Posterior vena cava (tissue), 2 donors: Measurements from ENCODE around the gene CRPPA. TPM values are rescaled to one million over a fixed set of nuclear protein-coding genes. Genes with fewer than 3 reads are reported as not detected.

Experiments used
- DNase-seq: peaks from one replicate; pipeline ENCODE4 v3.0.0-alpha.2; 2020; ENCODE audit warnings: low spot score
- intact Hi-C, 2 donors: fragments of 100-400 bp; cut with DNase I; formaldehyde crosslinking; loops; one replicate each; pipeline versions ENCODE4 v1.14.1 to v1.14.2; 2022 to 2023
- total RNA-seq, 2 donors: library from RNA; stranded (reverse); fragmentation: NEBNext Ultra II Directional; extraction: Animal tissue kit (Norgen Biotek cat#: 25700); gene quantifications; one replicate each; pipeline ENCODE4 v1.2.1, GENCODE V29; 2021
- donor health status: DM: yes; HTN: yes; CAD: no.
- donor health status: DM: yes; HTN: yes; CAD: no.

CRPPA gene
- total RNA-seq, 2 donors from 2014 or later, result 4.7 to 5.3 TPM

GRCh38 chr7:16430133-16430532, 8.8 kb upstream of the CRPPA start:
- intact Hi-C loops, result no loop called here

DNA sequence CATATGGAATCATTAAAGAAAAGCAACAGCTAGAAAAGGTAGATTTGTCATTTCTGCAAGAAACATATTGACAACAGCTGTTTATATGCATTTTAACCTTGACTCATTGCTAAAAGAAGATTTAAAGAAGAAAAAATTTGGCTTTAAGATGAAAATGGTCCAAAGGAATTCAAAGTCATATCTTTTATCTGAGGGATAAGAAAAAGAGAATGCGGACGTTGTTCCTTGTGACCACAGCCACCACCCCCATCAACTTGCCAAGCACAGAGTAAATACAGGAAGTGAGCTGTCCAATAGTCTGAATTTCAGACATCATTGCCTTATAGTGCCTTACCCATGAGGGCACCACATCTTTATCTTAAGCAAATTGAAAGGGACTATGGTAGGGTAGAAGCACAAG, 7.3 kb upstream of the CRPPA start:
- DNase-seq, result no peak
- intact Hi-C loops, result no loop called here

More at GRCh38 chr7:16430133-16430532, 8.8 kb upstream of the CRPPA start:
- no peak for DNase-seq

- no peak for DNase-seq
- intact Hi-C loops, result no loop called here
These were observed 6.8 kb upstream of the CRPPA start for GRCh38 chr7:16428182-16428581.

- DNase-seq, result no peak
- intact Hi-C loops, result no loop called here
These were observed 2.4 kb upstream of the CRPPA start for GRCh38 chr7:16423761-16424160.

- DNase-seq, result no peak
- intact Hi-C loops, result no loop called here
These were observed 1.6 kb upstream of the CRPPA start for GRCh38 chr7:16422917-16423316.

- intact Hi-C loops, result no loop called here
- no peak for DNase-seq
These were observed 731 bp upstream of the CRPPA start for GRCh38 chr7:16422103-16422435.

GRCh38 chr7:16420649-16421332, 547 bp downstream of the CRPPA start:
- DNase-seq, result peak; percentile 95
- intact Hi-C loops, result no loop called here

- DNase-seq, result no peak
- intact Hi-C loops, result no loop called here
These were observed 1.0 kb downstream of the CRPPA start for GRCh38 chr7:16420329-16420648.

DNA sequence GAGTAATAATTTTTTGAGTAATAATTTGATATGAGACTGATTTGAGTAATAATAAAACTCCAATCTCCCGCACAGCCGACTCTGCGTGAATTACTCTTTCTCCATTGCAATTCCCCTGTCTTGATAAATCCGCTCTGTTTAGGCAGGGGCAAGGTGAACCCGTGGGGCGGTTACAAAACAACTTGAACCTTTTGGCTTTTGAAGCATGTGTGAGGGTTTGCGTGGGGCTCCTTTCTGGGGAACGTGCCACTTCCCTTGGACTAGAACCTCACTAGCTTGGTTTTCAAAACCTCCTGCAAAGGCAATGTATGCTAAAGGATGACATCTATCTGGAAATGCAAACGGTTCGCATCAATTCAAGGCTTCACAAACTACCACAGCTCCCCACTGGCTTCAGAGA, 1.5 kb downstream of the CRPPA start:
- DNase-seq, result no peak
- intact Hi-C loops, result no loop called here

DNA sequence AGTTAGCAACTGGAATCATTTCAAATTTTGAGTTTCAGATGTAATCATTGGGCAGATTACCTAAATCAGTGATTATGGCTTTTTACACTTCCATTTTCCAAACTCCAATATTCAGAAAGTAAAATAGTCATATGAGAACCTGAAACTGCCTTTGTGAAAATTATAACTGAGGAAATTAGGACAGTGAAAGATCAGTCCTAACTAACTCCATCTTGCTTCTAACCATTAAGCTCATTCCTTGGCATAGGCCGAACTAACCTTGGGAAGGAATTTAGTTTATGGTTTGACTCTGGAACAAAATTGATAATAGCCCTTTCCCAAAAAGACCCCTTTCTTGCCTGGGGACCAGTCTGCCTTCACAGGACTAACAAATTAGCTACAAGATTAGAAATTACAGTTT, 2.2 kb downstream of the CRPPA start:
- intact Hi-C loops, result no loop called here
- no peak for DNase-seq

GRCh38 chr7:16417906-16418305, 3.4 kb downstream of the CRPPA start:
- DNase-seq, result no peak
- intact Hi-C loops, result no loop called here

GRCh38 chr7:16416289-16417282, 4.8 kb downstream of the CRPPA start:
- DNase-seq, result no peak
- intact Hi-C loops, result no loop called here

DNA sequence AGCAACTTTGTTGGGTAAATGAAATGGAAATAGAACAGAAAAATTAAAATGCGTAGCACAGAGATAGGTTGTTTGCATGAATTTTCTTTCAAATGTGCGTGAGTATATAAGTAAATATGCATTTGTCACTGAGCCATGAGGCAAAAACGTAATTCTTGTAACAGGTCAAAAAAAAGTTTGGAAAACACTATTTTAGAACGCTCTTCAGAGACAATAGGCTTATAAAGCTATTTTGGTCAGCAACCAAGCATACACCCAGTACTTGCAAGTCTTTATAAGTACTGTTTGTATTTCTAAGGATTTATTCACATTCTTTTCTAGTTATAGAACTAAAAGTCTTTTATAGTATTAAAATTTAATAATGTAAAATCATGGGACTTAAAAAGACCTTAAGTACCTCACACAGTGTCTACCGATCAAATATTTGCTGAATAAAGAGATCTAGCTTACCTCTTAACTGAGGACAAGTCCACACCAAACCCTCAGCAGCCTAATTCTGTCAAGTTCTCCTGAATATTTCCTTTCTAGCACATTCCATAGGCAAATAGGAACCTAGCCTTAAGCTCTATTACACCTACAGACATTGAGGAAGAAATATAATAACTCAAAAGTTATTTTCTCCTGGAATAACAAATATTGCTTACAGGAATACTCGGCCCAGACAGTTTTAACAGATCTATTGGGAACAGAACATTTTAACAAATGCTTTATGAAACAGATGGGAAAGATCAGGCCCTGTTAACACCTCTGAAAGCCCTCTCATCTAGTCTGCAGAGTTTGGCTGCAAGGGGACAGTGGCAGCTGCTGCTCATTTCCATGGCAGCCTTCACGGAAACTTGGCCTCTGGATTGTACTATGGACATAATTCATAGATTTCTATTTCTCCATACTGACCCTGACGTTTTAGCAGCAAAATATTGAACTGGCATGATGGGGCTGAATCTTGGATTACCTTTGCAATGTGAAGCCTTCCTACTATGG, 8.8 kb downstream of the CRPPA start:
- intact Hi-C loops, result no loop called here
- DNase-seq, result no peak

- intact Hi-C loops, result no loop called here
- DNase-seq, result no peak
These were observed 9.9 kb downstream of the CRPPA start for GRCh38 chr7:16411391-16411790.

DNA sequence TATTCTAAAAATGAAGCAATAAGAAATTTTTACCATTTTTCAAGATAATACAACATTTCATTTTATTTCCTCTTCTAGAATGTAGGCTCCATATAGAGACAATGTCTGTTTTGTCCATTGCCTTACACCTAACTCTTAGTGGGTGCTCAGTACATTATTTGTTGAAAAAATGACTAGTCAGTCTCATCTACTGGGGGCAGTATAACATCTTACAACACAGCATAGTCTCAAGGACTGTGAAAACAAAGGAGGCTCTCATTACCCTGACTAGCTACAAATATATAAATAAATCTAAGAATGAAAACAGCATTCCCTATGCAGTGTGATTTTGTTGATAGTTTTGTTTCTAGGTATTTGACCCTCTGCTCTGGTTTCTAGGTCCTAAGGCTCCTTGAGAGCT, 11.6 kb downstream of the CRPPA start:
- intact Hi-C loops, result no loop called here
- no peak for DNase-seq

DNA sequence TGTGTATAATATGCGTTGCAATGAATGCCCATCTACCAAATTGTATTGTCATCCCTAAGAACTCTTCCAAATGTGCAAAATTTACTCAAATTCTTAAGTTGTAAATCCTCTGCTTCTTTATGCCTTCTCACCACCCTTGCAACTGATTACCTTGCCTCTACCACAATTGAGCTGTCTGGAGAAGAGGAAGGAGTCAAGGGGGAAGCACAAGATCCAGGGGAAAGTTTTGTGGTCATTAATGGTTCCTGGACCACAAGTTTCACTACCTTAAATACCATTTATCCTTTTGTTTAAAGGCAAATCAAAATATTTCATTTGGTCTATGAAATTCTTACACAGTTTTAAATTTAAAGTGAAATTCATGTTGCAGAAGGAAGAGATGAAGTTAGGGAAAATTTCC, 16.7 kb downstream of the CRPPA start:
- intact Hi-C loops, result no loop called here
- no peak for DNase-seq

DNA sequence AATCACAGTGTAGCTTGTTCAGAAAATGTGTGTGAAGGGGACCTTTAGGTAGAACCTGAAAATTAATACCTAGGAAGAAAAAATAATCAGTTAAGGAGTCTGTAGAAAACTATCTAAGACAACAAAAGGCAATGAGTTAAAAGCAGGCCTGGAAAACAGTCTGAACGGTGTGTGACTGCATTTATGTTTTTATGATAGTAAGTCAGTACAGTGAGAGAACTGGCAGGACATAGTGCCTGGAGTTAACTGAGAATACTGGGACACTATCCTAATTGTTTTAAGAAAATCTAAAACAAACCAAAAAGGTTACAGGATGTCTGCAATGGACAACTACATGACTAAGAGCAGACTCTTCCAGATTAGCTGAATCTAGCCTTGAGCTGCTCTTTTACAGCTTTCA, 17.9 kb downstream of the CRPPA start:
- intact Hi-C loops, result no loop called here
- no peak for DNase-seq

GRCh38 chr7:16402940-16403339, 18.4 kb downstream of the CRPPA start:
- DNase-seq, result no peak
- intact Hi-C loops, result no loop called here

- no peak for DNase-seq
- intact Hi-C loops, result no loop called here
These were observed 19.2 kb downstream of the CRPPA start for GRCh38 chr7:16402091-16402490.

DNA sequence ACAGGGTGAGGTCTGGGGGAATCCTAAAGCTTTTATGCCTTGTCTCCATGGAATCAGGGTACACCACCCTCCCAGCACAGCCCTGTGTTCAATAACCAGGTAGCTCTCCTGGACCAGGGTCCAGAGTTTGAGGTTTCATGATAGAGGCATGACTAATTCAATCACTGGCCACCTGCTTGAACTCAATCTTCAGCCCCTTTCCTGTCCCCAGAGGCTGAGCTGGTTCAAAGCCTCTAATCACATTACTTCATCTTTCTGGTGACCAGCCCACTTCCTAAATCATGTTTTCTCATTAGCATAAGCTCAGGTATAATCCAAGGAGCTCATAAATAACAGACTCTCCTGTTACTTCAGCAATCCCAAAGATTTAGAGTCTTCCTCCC, 20.5 kb downstream of the CRPPA start:
- intact Hi-C loops, result no loop called here
- DNase-seq, result no peak
